HG03060 (cell line): ENCODE data around the gene EEF2.
"Not testable (repeated sequence)": the region's sequence is repeated elsewhere in the genome, so short reads cannot be mapped to it uniquely, and the experiment has no call there.

Source experiments
- ATAC-seq: cut with Tn5 transposase; IDR thresholded peaks from one replicate; pipeline ENCODE4 v1.9.1; 2021; ENCODE audit warnings: low read depth, moderate number of reproducible peaks; ENCODE audit not compliant: unreplicated experiment

The EEF2 gene

DNA sequence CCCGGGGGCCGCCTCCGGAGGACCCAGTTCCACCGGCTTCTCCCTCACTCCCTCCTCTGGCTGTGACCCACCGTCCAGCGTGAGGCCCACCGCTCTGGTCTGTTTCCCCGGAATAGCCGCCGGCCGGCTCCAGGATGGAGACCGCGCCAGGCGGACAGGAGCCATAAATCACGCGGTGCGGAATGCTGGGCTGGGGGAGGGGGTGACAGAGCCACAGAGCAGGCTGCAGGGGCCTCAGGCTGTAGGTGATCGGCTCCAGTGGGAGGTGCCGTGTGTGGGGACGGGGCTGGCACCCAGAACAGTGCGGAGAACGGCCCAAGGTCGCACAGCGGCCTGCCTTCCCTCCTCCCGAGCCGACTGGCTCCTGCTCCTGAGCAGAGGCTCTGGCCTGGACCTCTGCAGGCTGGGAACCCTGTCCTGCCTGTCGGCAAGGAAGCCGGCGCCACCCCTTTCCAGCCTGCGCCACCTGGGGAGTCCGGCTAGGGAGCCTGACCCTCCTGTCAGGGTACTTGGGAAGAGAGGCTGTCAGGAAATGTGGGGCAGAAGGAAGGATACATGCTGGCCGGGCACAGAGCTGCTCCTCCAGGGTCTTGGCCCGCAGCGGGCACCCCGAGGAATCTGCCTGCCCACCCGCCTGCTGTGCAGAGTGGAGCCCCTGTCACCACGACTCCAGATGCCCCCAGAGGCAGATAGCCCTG is 30.6 kb upstream of the EEF2 start:
- ATAC-seq = no peak

DNA sequence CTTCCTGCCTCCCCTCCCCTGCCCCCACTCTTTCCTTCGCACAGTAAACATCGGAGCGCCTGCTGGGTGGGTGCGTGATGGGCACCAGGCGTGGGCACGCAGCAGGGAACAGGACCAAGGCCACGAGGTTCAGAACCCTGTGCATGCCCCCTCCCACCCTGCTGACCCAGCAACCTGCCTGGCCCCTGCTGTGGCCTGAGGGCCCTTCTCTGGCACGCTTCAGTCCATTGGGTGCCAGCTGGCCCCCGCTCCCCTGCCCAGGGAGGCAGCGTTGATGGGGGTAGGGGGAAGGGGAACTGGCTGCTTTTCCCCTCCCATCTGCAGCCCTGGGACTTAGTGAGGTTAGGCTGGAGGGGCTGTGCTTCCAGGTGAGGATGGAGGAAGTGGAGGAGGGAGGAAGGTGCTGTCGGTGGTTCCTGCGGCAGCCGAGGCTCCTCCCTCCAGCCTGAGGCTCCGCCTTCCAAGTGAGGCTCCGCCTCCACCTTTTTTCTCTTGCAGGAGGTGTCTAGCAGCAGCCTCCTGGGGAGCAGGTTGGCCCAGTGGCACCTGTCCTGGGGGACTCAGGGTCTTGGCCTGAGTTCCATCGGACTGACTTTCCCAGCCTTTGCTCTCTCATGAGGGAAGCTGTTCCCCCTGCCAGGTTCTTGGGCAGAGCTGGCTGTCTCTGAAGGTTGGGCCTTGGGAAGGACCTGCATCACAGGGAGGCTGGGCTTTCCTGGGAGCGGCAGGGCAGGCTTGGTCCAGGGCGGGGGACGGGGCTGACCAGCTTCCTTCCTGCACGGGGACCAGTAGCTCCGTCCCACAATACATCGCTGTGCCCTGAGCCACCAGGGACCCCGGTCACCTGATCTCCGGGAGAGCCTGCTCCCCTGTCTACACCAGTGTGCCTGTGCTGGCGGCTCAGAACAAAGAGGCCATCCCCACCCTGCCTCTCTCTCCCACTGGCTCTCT is 29.6 kb upstream of the EEF2 start:
- ATAC-seq = no peak

- ATAC-seq = no peak
These were observed 28.8 kb upstream of the EEF2 start for GRCh38 chr19:4013886-4014540.

GRCh38 chr19:4012975-4013634 is 27.8 kb upstream of the EEF2 start:
- no peak for ATAC-seq

- ATAC-seq = no peak
These were observed 27.1 kb upstream of the EEF2 start for GRCh38 chr19:4012092-4012974.

DNA sequence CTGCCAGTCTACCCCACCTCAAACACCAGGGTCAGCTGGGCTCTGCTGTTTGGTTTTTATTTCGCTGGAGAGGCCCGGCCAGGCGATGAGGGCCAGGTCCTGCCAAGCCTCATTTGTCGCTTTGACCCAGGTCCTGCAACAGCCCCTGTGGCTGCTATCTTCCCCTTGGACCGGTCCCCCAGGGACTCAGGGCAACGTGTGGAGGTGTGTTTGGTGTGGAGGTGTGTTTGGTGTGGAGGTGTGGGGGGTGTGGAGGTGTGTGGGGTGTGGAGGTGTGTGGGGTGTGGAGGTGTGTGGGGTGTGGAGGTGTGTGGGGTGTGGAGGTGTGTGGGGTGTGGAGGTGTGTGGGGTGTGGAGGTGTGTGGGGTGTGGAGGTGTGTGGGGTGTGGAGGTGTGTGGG is 26.2 kb upstream of the EEF2 start:
- not testable (repeated sequence) for ATAC-seq

DNA sequence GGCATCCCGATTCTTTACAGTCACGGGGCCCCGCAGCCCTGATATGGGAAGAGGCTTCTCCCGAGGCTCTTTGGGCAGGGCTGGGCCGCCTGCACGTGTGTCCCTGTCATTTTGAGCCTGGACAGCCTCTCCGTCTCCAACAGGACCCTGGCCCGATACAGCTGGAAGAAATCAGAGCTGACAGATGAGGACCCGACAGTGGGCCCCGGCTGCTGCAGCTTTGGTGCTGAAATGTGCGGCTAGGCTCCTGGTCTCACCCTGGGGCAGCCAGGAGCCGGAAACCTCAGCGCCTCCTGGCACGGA is 25.5 kb upstream of the EEF2 start:
- no peak for ATAC-seq

- no peak for ATAC-seq
These were observed 24.9 kb upstream of the EEF2 start for GRCh38 chr19:4009990-4010807.

DNA sequence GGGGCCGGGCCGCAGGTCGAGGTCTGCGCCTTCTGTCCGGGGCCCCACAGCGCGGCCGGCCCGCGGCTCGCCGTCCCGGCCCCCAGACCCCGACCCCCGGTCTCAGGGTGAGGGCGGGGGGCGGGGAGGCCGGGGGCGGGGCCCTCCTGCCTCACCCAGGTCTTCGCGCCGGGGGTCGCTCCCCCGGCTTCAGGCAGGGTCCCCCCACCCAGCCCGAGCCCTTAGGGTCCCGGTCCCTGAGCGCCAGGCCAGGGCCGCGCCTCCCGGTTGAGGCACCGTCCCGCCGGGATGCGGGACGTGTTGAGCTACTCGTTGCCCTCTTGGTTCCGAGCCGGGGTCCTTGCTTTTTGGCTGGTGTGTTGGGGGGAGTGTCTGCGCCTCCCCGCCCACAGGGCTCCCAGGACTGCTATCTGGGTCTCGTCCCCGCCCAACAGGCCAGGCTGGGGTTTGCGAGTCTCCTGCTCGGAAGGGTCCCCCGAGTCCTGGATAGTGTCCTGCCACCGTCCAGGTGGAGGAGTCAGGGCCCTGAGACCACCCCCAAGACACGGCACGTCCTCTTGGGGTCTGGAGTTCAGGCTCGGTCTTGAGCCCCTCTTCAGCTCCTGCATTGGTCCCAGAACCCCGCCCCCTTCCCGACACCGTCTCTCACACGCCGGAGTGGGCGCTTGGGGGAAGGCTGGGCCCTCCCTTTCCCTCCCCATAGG is 22.7 kb upstream of the EEF2 start:
- no peak for ATAC-seq

DNA sequence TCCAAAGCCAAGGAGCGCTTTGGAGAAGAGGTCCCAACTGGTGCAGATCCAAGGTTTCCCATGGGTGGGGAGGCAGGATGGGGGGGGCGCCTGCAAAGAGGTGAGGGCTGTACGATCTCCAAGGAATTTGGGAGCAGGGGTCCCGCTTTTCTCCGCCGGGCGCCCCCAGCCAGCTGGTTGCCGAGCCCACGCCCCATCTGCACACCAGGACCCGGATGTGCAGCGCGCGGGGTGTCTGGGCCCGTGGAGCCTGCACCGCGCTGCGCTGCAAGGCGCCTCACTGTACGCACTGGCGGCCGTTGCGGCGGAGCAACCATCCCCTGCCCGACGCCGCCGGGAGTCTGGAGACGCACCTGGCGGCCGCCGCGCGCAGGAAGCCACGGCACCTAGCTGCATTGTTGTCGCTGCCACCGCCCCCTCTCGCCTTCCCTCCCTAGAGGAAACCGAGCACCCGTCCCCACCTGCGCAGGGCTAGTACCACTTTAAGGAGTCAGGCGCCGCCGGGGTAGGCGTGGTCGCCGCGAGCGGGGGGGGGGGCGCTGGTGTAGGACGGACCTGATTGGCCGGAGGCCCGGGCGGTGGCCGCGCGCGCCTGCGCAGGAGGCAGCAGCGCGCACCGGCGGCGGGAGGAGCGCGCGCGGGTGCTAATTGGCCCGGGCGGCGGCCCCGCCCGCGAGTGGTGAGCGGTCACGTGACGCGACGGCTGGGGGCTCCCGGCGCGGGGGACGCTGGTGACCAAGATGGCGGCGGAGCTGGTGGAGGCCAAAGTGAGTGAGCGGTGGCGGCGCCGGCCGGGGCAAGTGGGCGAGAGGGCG is 22.0 kb upstream of the EEF2 start, which contains the start of gene PIAS4:
PIAS4 (plus strand) TSS at position 716 of the 815 bp plus-strand sequence; CDS start at position 741, 25 bp downstream.
- ATAC-seq = peak; percentile 52

DNA sequence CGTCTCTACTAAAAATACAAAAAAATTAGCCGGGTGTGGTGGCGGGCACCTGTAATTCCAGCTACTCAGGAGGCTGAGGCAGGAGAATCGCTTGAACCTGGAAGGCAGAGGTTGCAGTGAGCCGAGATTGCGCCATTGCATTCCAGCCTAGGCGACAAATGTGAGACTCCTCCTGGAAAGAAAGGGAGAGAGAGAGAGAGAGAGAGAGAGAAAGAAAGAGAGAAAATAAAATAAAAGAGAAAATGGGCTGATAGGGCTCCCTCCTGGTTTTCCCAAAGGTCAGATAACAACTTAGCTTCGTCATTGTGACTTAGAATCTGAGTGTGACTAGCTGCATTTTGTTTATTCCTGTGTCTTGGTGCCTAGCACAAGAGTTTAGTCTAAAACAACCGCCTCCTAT is 20.2 kb upstream of the EEF2 start:
- not testable (repeated sequence) for ATAC-seq

DNA sequence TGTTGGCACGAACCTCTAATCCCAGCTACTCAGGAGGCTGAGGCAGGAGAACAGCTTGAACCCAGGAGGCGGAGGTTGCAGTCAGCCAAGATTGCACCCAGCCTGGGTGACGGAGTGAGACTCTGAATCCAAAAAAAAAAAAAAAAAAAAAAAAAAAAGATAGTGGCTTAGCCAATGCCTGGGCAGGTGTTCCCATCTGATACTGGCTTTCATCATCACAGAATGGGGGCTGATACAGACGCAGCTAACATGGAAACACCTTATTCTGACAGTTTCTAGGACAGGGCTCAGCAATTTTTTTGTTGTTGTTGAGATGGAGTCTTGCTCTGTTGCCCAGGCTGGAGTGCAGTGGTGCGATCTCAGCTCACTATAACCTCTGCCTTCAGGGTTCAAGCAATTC is 15.5 kb upstream of the EEF2 start:
- not testable (repeated sequence) for ATAC-seq

GRCh38 chr19:3998667-3999412 is 13.6 kb upstream of the EEF2 start:
- ATAC-seq = not testable (repeated sequence)

- ATAC-seq = no peak
These were observed 10.3 kb upstream of the EEF2 start for GRCh38 chr19:3995607-3996006.

DNA sequence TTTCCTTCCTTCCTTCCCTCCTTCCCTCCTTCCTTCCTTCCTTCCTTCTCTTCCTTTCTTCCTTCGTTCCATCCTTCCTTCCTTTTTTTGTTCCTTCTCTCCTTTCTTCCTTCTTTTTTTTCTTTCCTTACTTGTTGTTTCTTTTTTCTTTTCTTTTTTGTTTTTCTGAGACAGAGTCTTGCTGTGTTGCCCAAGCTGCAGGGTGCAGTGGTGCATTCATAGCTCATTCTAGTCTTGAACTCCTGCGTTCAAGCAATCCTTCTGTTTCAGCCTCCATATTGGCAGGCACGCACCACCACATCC is 5.5 kb upstream of the EEF2 start:
- ATAC-seq = no peak

- no peak for ATAC-seq
These were observed 2.5 kb upstream of the EEF2 start for GRCh38 chr19:3987619-3988371.
